Stimulated activated CD4-positive, alpha-beta T cell treated with anti-CD3 and anti-CD28 coated beads, Interleukin-15, amount 100 ng/mL, for 48 hours (primary cell): Measurements from ENCODE around the gene PCGF2.
"Not testable (repeated sequence)": the region's sequence is repeated elsewhere in the genome, so short reads cannot be mapped to it uniquely, and the experiment has no call there.

ENCODE experiments used
- DNase-seq, 2 donors: peaks; one replicate each; pipeline ENCODE4 v3.0.0-alpha.2; 2020; ENCODE audit warnings: low read depth in 2 of 2

PCGF2 gene

GRCh38 chr17:38748149-38748891 lies at the start of gene PCGF2:
TSS of gene PCGF2 (minus strand) at chr17:38748336. CDS start at chr17:38740402, 7,934 bp downstream.
- DNase-seq = no peak

DNA sequence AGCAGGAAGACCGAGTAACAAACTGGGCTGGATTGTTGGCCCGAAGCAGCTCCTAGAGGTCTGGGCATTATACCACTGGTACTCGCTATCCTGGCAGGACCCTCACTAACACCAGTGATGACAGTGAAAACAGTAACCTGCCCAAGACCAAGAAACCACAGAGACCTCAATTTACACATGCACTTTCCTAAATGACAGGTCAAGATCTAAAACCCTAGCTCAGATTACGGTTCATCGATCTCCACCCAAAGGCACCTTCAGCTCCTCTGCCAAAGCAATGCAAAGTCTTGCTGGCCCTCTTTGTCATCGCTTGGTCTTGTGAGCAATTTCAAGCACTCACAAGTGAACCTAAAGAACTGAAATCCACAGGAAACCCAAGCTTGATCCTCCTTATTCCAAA lies 49.7 kb upstream of the PCGF2 start:
- DNase-seq = no peak

- no peak for DNase-seq
Observed at GRCh38 chr17:38797158-38797490, 49.0 kb upstream of the PCGF2 start.

DNA sequence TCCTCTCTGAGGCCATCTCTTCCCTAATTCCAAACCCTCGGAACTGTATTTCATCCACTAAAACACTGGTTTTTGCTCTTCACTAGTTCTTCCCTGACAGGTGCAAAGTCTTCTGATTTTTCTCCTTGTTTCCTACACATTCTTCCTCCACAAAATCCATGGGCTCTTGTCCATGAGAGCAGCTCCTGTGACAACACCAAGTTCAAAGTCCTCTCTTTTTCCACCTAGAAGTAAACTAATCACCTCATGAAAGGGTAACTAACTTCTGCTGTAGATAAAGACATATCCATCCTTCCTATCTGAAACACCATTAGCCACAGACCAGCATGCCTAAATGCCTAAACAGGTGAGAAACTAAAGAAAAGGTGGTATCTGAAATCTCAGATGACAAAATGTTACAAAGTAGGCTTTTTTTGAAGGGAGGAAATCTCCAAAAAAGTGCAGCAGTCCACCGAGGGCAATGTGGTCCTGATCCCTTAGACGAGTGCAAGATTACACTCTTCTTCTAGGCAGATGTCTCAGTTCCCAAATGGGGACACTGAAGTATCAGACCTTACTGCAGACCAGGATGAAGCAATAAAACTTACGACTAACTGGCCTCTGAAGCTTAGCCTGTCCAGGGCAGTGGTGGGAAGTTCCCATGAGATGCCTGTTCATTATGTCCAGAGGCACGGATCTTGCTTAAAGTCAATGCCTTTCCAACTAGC lies 48.5 kb upstream of the PCGF2 start:
- DNase-seq = no peak

DNA sequence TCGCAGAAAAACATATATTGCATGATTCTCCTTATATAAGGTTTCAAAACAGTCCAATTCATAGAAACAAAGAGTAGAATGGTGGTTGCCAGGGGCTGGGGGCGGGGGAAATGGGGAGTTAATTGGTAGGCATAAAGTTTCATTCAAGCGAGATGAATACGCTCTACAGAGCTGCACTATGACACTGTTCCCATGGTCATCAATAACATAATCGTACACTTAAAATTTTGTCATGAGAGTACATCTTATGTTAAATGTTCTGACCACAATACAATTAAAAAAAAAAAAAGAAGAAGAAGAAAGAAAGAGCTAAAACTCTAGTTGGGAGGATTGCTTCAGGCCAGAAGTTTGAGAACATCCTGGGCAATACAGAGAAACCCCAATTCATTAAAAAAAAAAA lies 46.1 kb upstream of the PCGF2 start:
- DNase-seq = no peak

DNA sequence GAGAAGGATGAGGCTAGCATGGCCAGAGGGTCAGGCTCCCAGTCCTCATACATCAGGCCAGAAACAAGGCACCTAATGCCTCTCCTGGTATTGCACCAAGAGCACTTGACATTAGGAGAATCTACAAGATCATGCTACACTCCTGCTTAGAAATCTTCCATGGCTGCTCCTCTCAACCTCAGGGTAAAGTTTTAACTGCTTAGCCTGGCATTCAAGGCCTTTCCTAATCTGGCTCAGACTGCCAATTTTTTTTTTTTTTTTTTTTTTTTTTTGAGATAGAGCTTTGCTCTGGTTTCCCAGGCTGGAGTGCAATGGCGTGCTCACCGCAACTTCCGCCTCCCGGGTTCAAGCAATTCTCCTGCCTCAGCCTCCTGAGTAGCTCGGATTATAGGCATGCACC lies 43.0 kb upstream of the PCGF2 start:
- DNase-seq = no peak

GRCh38 chr17:38790148-38790707 lies 42.1 kb upstream of the PCGF2 start:
- DNase-seq = not testable (repeated sequence)

DNA sequence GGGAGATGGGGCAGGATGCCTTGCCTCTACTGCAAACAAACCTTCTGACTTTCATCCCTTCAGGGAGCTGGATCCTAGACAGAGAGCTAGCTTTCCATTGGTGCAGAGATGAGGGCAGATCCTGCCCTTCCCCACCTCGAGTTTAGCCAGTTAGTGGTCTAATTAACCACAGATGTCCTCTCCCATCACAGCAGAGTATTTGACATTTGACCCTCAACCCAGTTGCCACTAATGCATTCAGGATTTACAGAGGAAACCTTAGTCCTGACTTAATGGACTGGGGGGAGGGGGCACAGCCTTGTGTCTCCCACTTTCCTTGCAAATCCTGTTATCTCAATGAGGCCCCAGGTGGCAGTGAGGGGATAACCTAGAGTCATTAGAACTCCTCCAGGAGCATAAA lies 41.0 kb upstream of the PCGF2 start:
- no peak for DNase-seq

DNA sequence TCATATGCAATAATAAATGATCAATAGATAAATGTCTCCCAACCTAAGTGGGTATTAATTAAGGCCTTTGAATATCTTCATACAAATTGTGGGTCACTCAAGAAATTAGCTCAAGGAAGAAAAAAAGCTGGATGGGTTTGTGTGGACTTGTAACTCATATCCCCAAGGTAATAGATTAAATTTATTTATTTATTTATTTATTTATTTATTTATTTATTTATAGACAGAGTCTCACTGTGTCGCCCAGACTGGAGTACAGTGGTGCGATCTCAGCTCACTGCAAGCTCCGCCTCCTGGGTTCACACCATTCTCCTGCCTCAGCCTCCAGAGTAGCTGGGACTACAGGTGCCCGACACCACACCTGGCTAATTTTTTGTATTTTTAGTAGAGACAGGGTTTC lies 39.9 kb upstream of the PCGF2 start:
- DNase-seq = not testable (repeated sequence)

DNA sequence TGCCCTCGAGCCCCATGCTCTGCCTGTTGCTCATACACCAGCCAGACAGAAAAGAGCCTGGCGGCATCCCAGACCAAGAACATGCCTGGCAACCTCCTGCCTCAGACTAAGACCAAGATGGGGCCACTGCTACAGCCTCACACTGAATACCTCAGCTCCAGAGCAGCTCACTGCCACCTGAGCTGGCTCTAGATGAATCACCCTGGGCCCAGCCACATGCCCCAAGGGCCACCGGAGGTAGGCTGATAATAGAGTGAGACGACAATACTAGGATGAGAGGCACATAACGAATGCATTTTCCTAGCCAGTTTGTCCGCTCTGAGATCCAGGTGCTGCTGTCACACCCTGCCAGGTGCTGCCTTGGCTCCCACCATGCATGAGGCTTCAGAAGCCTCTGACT lies 38.2 kb upstream of the PCGF2 start:
- DNase-seq = no peak

DNA sequence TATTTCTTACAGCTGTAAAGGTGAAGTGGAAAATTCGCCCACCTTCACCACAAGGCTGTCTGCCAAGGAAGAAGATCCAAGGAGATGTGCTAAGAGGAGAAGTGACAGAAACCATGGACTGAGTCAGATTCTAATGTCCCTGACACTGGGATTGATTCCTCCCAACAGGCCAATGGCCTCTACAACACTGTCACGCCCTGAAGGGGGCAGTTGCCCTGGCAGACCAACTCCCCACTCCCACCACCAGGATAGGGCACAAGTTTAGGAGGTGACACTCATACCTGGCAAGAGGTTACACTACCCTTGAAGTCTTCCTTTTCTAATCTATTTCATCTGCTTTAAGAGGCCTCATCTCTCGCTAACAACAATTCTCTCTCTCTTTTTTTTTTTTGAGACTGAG lies 35.1 kb upstream of the PCGF2 start:
- no peak for DNase-seq

- no peak for DNase-seq
Observed at GRCh38 chr17:38779965-38780752, 32.0 kb upstream of the PCGF2 start.

DNA sequence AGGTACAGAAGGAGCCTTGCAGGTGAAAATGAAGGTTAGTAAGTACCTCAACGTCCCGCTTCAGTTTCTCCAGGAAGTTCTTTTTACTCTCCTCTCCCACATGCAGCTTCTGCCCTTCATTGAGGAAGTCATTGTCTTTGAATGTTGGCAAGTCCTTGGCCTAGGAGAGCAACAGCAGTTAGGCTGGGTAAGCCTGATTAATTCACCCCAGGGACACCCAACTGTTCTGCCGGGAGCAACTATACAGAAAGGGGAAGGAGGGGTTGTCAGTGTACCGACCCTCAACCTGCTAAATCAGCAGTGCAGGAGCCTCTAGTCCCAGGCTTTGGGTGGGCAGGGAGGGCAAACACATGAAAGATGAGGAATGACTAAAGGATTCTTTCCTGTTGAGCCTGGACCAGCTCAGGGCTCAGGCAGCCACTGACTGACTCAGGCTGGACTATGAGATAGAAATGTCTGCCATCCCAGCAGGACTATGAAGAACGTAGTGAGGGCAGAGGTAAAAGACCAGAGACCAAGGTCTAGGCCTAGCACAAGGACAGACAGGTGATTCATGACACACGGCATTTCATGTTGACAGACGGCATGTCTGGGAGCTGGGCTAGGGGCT lies 29.6 kb upstream of the PCGF2 start:
- no peak for DNase-seq

DNA sequence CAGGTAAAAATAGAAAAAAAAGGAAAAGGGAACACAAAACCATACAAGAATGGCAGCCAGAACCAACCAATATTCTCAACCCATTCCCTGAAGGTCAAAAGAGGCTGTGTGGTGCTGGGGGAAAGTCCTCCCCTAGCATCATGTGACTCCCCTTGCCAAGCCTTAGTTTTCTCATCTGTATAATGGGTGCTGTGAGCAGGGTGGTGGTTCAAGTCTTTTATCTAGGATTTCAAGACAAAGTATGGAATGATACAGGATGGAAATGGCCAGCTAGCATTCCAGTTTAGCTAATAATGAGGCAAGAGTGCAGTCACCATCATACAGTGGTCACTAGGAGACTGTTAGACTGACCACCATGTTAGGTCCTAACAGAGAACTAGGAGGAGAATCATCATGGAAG lies 25.1 kb upstream of the PCGF2 start:
- no peak for DNase-seq

DNA sequence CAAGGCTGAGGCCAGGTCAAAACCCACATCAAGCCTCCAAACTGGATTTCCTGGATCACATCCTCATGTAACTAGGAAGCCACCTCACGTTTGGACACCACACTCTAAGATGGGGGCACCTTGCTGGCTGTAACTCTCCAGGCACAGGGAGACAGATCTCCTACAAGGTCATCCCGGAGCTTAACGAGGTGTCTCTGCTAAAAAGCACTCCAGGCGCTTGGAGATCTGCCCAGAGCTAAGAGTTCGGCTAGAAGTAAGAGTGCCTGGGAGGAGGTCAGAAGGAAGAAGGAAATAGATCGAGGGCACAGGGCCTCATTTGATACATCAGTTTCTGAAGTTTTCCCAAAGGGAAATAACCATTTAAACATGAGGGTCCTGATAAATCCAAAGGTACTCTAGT lies 20.3 kb upstream of the PCGF2 start:
- DNase-seq = no peak

GRCh38 chr17:38766341-38766740 lies 18.2 kb upstream of the PCGF2 start:
- DNase-seq = no peak

GRCh38 chr17:38762231-38762630 lies 14.1 kb upstream of the PCGF2 start:
- no peak for DNase-seq

- DNase-seq = peak in 1 of 2 donors; percentile 25
Observed at GRCh38 chr17:38761612-38762011, 13.5 kb upstream of the PCGF2 start.

GRCh38 chr17:38753071-38753506 lies 5.0 kb upstream of the PCGF2 start:
- no peak for DNase-seq

GRCh38 chr17:38752308-38753070 lies 4.4 kb upstream of the PCGF2 start, which contains the start of gene PSMB3:
TSS of gene PSMB3 (plus strand) at chr17:38752741. CDS start at chr17:38752827, 86 bp downstream.
- DNase-seq = peak; percentile 97 to 98

GRCh38 chr17:38751808-38752307 lies 3.7 kb upstream of the PCGF2 start:
- peak; percentile 75 to 77 for DNase-seq
